WTC11 (cell line): ENCODE results near the gene GPR75. TPM values are rescaled to one million over a fixed set of nuclear protein-coding genes. Genes with fewer than 3 reads are reported as not detected.

Source experiments
- ATAC-seq: fragments of 200-7000 bp; cut with Tn5 transposase; 2 replicates; pipeline ENCODE4 v1.10.0; 2021; ENCODE audit warnings: mild to moderate bottlenecking, moderate library complexity
- CTCF ChIA-PET: fragments of 300-600 bp; sonication (Branson Sonifier 250); formaldehyde crosslinking; loops from one replicate; lab custom pipeline; 2021; ENCODE audit warnings: antibody characterized with exemption; lab: Charles Lee
- POLR2A ChIA-PET: fragments of 350-600 bp; sonication (Branson Sonifier 250); formaldehyde crosslinking; loops from one replicate; lab custom pipeline; 2021; ENCODE audit warnings: antibody characterized with exemption; lab: Charles Lee
- DNase-seq: peaks from one replicate; pipeline ENCODE4 v3.0.0; 2021; ENCODE audit warnings: low spot score
- H3K27ac Mint-ChIP-seq: 2 replicates; pipeline ENCODE4 v1.8.0; 2021; ENCODE audit warnings: mixed read lengths
- H3K27me3 Mint-ChIP-seq: 2 replicates; pipeline ENCODE4 v1.8.0; 2021; ENCODE audit warnings: low read depth, mild to moderate bottlenecking, moderate library complexity, mixed read lengths
- H3K36me3 Mint-ChIP-seq: 2 replicates; pipeline ENCODE4 v1.8.0; 2021; ENCODE audit warnings: mixed read lengths
- H3K4me1 Mint-ChIP-seq: 2 replicates; pipeline ENCODE4 v1.8.0; 2022; ENCODE audit warnings: mixed read lengths
- H3K4me3 Mint-ChIP-seq: 2 replicates; pipeline ENCODE4 v1.8.0; 2021; ENCODE audit warnings: mild to moderate bottlenecking, moderate library complexity, mixed read lengths
- H3K9me3 Mint-ChIP-seq: 2 replicates; pipeline ENCODE4 v1.8.0; 2021; ENCODE audit warnings: mixed read lengths
- ATF3 ChIP-seq: sonication (generic); formaldehyde crosslinking; conservative IDR thresholded peaks from 2 replicates; pipeline ENCODE4 v1.8.1; 2022; ENCODE audit warnings: mild to moderate bottlenecking, missing genetic modification reagents
- CREB1 ChIP-seq: sonication (generic); formaldehyde crosslinking; IDR thresholded peaks from 2 replicates; pipeline ENCODE4 v1.8.0; 2023; ENCODE audit warnings: mild to moderate bottlenecking, missing genetic modification reagents
- CREM ChIP-seq: sonication (generic); formaldehyde crosslinking; IDR thresholded peaks from 2 replicates; pipeline ENCODE4 v1.8.1; 2022; ENCODE audit warnings: mild to moderate bottlenecking, missing genetic modification reagents, moderate library complexity
- E2F5 ChIP-seq: sonication (generic); formaldehyde crosslinking; IDR thresholded peaks from 2 replicates; pipeline ENCODE4 v1.8.1; 2022; ENCODE audit warnings: mild to moderate bottlenecking, moderate library complexity, missing genetic modification reagents
- ETV6 ChIP-seq: sonication (generic); formaldehyde crosslinking; IDR thresholded peaks from 2 replicates; pipeline ENCODE4 v1.8.1; 2022; ENCODE audit warnings: mild to moderate bottlenecking, missing genetic modification reagents
- GTF2I ChIP-seq: fragments of 250-450 bp; sonication (Bioruptor Pico); conservative IDR thresholded peaks from 2 replicates; pipeline ENCODE4 v1.4.0; 2021; ENCODE audit warnings: mild to moderate bottlenecking
- HMGXB4 ChIP-seq: sonication (generic); formaldehyde crosslinking; IDR thresholded peaks from 2 replicates; pipeline ENCODE4 v1.8.1; 2023; ENCODE audit warnings: mild to moderate bottlenecking, moderate library complexity, missing genetic modification reagents
- MLX ChIP-seq: sonication (generic); formaldehyde crosslinking; IDR thresholded peaks from 2 replicates; pipeline ENCODE4 v1.8.1; 2023; ENCODE audit warnings: mild to moderate bottlenecking, missing genetic modification reagents, moderate library complexity
- MYBL2 ChIP-seq: sonication (generic); formaldehyde crosslinking; IDR thresholded peaks from 2 replicates; pipeline ENCODE4 v1.8.1; 2023; ENCODE audit warnings: mild to moderate bottlenecking, moderate library complexity, missing genetic modification reagents
- NFE2L1 ChIP-seq: sonication (generic); formaldehyde crosslinking; IDR thresholded peaks from 2 replicates; pipeline ENCODE4 v1.8.1; 2023; ENCODE audit warnings: missing genetic modification reagents
- NR2C2 ChIP-seq: sonication (generic); formaldehyde crosslinking; IDR thresholded peaks from 2 replicates; pipeline ENCODE4 v1.8.0; 2022; ENCODE audit warnings: mild to moderate bottlenecking, missing genetic modification reagents
- OVOL2 ChIP-seq: fragments of 250-450 bp; sonication (Bioruptor Pico); IDR thresholded peaks from 2 replicates; pipeline ENCODE4 v1.9.0; 2021; ENCODE audit warnings: mild to moderate bottlenecking, borderline replicate concordance
- RORB ChIP-seq: fragments of 250-450 bp; sonication (Bioruptor Pico); IDR thresholded peaks from 2 replicates; pipeline ENCODE4 v1.9.0; 2021; ENCODE audit warnings: mild to moderate bottlenecking
- SMAD3 ChIP-seq: sonication (generic); formaldehyde crosslinking; IDR thresholded peaks from 2 replicates; pipeline ENCODE4 v1.8.0; 2022; ENCODE audit warnings: missing genetic modification reagents, mild to moderate bottlenecking, borderline replicate concordance
- SMAD4 ChIP-seq: sonication (generic); formaldehyde crosslinking; IDR thresholded peaks from 2 replicates; pipeline ENCODE4 v1.8.0; 2022; ENCODE audit warnings: mild to moderate bottlenecking, missing genetic modification reagents
- ZMAT4 ChIP-seq: fragments of 250-450 bp; sonication (Bioruptor Pico); IDR thresholded peaks from 2 replicates; pipeline ENCODE4 v1.9.0; 2021; ENCODE audit warnings: mild to moderate bottlenecking
- ZNF121 ChIP-seq: sonication (generic); formaldehyde crosslinking; IDR thresholded peaks from 2 replicates; pipeline ENCODE4 v1.8.0; 2023; ENCODE audit warnings: missing genetic modification reagents
- ZNF232 ChIP-seq: sonication (generic); formaldehyde crosslinking; IDR thresholded peaks from 2 replicates; pipeline ENCODE4 v1.8.0; 2022; ENCODE audit warnings: mild to moderate bottlenecking, missing genetic modification reagents
- ZNF263 ChIP-seq: sonication (generic); formaldehyde crosslinking; IDR thresholded peaks from 2 replicates; pipeline ENCODE4 v1.8.1; 2022; ENCODE audit warnings: low read depth, mild to moderate bottlenecking, moderate library complexity, missing genetic modification reagents
- ZNF281 ChIP-seq: sonication (generic); formaldehyde crosslinking; IDR thresholded peaks from 2 replicates; pipeline ENCODE4 v1.8.0; 2023; ENCODE audit warnings: mild to moderate bottlenecking, missing genetic modification reagents
- ZNF396 ChIP-seq: fragments of 250-450 bp; sonication (Bioruptor Pico); IDR thresholded peaks from 2 replicates; pipeline ENCODE4 v1.8.0; 2021; ENCODE audit warnings: mild to moderate bottlenecking, moderate library complexity, borderline replicate concordance
- ZNF416 ChIP-seq: fragments of 250-450 bp; sonication (Bioruptor Pico); IDR thresholded peaks from 2 replicates; pipeline ENCODE4 v1.9.0; 2021; ENCODE audit warnings: mild to moderate bottlenecking, inconsistent platforms
- total RNA-seq: library from RNA; stranded (reverse); gene quantifications from 3 replicates; pipeline ENCODE4 v1.2.3, GENCODE V29; 2021
- TF ChIP-seq, protein P1 (sequence below): fragments of 250-450 bp; sonication (Bioruptor Pico); IDR thresholded peaks from 2 replicates; pipeline ENCODE4 v1.9.0; 2021; ENCODE audit warnings: moderate library complexity, mild to moderate bottlenecking, inconsistent platforms, borderline replicate concordance
- TF ChIP-seq, protein P2 (sequence below): sonication (generic); formaldehyde crosslinking; IDR thresholded peaks from 2 replicates; pipeline ENCODE4 v1.8.1; 2022; ENCODE audit warnings: mild to moderate bottlenecking, missing genetic modification reagents, moderate library complexity, borderline replicate concordance

GPR75 gene
- total RNA-seq, 1 experiment from 2014 or later, result 2.2 TPM

- Mint-ChIP-seq H3K36me3 (peaks cover 50% of the 10 kb centered on the region), H3K4me3 (no peak overlapping the region), H3K27ac (no peak overlapping the region), H3K9me3 (peaks cover 15% of the 10 kb centered on the region), H3K4me1 (0 out of 2 replicates have a peak, but pooled peaks cover 3% of the 10 kb centered on the region), H3K27me3 (no peaks in the 10 kb centered on the region)
- CTCF ChIA-PET, result no interaction called here
- DNase-seq (no peak), ATAC-seq (no peak)
- TF ChIP-seq ATF3 (CRISPR knock-in tag) (no peak), NFE2L1 (no peak), ZNF121 (CRISPR knock-in tag) (no peak), ZNF232 (CRISPR knock-in tag) (no peak), ZMAT4 (CRISPR knock-in tag) (no peak), OVOL2 (CRISPR knock-in tag) (no peak), ZNF416 (CRISPR knock-in tag) (no peak), NR2C2 (CRISPR knock-in tag) (no peak), SMAD3 (CRISPR knock-in tag) (no peak), ZNF281 (CRISPR knock-in tag) (no peak), MYBL2 (CRISPR knock-in tag) (no peak), MLX (no peak), CREB1 (CRISPR knock-in tag) (no peak), RORB (no peak), HMGXB4 (CRISPR knock-in tag) (no peak), ZNF263 (CRISPR knock-in tag) (no peak)
- TF ChIP-seq, protein P1, sequence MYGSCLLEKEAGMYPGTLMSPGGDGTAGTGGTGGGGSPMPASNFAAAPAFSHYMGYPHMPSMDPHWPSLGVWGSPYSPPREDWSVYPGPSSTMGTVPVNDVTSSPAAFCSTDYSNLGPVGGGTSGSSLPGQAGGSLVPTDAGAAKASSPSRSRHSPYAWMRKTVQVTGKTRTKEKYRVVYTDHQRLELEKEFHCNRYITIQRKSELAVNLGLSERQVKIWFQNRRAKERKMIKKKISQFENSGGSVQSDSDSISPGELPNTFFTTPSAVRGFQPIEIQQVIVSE, result no peak
- TF ChIP-seq, protein P2, sequence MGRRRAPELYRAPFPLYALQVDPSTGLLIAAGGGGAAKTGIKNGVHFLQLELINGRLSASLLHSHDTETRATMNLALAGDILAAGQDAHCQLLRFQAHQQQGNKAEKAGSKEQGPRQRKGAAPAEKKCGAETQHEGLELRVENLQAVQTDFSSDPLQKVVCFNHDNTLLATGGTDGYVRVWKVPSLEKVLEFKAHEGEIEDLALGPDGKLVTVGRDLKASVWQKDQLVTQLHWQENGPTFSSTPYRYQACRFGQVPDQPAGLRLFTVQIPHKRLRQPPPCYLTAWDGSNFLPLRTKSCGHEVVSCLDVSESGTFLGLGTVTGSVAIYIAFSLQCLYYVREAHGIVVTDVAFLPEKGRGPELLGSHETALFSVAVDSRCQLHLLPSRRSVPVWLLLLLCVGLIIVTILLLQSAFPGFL (CRISPR knock-in tag), result no peak
- POLR2A ChIA-PET, result no interaction called here
Measured at GRCh38 chr2:53874401-53874950, 14.7 kb upstream of the GPR75 start.

DNA sequence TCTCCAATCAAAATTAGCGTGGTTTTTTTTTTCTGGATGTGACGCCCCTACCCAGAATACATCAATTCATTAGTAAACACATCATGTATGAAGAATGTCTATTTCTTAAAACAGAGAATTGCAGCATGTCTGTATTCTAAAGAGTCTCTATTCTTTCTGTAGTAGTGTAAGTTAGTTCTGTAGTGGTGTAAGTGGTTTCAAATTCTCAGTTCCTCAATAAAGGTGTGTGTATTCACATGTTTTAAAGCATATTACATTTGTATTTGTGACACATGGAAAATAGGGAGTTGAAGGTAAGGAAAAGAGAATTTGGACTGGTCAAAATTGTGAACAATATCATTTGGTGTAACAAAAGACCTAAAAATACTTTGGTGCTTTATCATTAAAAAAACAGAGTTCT, 8.0 kb upstream of the GPR75 start:
- H3K27ac Mint-ChIP-seq, result no peak overlapping the region
- no peaks in the 10 kb centered on the region for H3K9me3 Mint-ChIP-seq
- H3K27me3 Mint-ChIP-seq, result no peaks in the 10 kb centered on the region
- H3K4me1 Mint-ChIP-seq, result no peaks in the 10 kb centered on the region
- TF ChIP-seq, protein P2 (CRISPR knock-in tag), result no peak
- TF ChIP-seq SMAD4 (CRISPR knock-in tag) (no peak), CREM (CRISPR knock-in tag) (no peak), ZNF121 (CRISPR knock-in tag) (no peak), RORB (no peak), SMAD3 (CRISPR knock-in tag) (no peak), E2F5 (no peak), ETV6 (CRISPR knock-in tag) (no peak), ZNF396 (CRISPR knock-in tag) (no peak), GTF2I (CRISPR knock-in tag) (no peak)
- H3K36me3 Mint-ChIP-seq, result peaks cover 31% of the 10 kb centered on the region
- ATAC-seq, result no peak
- DNase-seq, result no peak
- POLR2A ChIA-PET, result interaction anchor here (0.6 kb wide), 1 partner anchor 11 kb away, joined by 3 read pairs; no protein-coding TSS in a partner anchor
- no peak overlapping the region for H3K4me3 Mint-ChIP-seq
- CTCF ChIA-PET, result interaction anchor here (0.6 kb wide), 1 partner anchor 1718 kb away, joined by 3 read pairs; no protein-coding TSS in a partner anchor
